HepG2 (cell line): ENCODE results near the gene CFL1. TPM values are rescaled to one million over a fixed set of nuclear protein-coding genes. Genes with fewer than 3 reads are reported as not detected.
A peak's percentile ranks its signal among the peaks of the same experiment; 100 is the strongest.

Experiments
- CSRNP2 ChIP-seq: sonication (generic); formaldehyde crosslinking; conservative IDR thresholded peaks from 2 replicates; pipeline ENCODE4 v1.8.0; 2022; ENCODE audit warnings: low read depth, missing genetic modification reagents
- ELF1 ChIP-seq: sonication (generic); formaldehyde crosslinking; IDR thresholded peaks from 2 replicates; pipeline ENCODE4 v1.4.0; 2020; ENCODE audit warnings: missing genetic modification reagents
- FOXA1 ChIP-seq, 2 experiments: fragments of 450-650 bp in 1 of 2; sonication (generic) in 1 of 2; formaldehyde crosslinking in 1 of 2; IDR thresholded peaks; 2 replicates each; pipeline versions ENCODE4 v1.4.0 to v1.6.1; 2016 to 2020; ENCODE audit warnings: missing genetic modification reagents in 1 of 2
- HOXA5 ChIP-seq: sonication (generic); formaldehyde crosslinking; IDR thresholded peaks from 2 replicates; pipeline ENCODE4 v1.4.0; 2020; ENCODE audit warnings: missing genetic modification reagents
- NFAT5 ChIP-seq: sonication (generic); formaldehyde crosslinking; IDR thresholded peaks from 2 replicates; pipeline ENCODE4 v1.4.0; 2020; ENCODE audit warnings: missing genetic modification reagents
- NFYC ChIP-seq: IDR thresholded peaks from 2 replicates; pipeline ENCODE4 v1.6.1; 2016; ENCODE audit warnings: missing genetic modification reagents, missing compliant biosample characterization
- PTBP1 ChIP-seq: fragments of 200-400 bp; formaldehyde crosslinking; IDR thresholded peaks from 2 replicates; pipeline ENCODE4 v1.6.1; 2018; ENCODE audit warnings: low read length, low read depth; ENCODE audit not compliant: poor library complexity, severe bottlenecking
- ZNF615 ChIP-seq: sonication (generic); formaldehyde crosslinking; IDR thresholded peaks from 2 replicates; pipeline ENCODE4 v1.5.0; 2020; ENCODE audit warnings: mild to moderate bottlenecking, missing genetic modification reagents, borderline replicate concordance
- ZXDC ChIP-seq: sonication (generic); formaldehyde crosslinking; IDR thresholded peaks from 2 replicates; pipeline ENCODE4 v1.5.0; 2020; ENCODE audit warnings: mild to moderate bottlenecking, missing genetic modification reagents
- polyA plus RNA-seq, 8 experiments: library from polyadenylated mRNA; depleted of rRNA in 3 of 8; stranded (reverse) in 7 of 8; unstranded in 1 of 8; fragments of >200 nt; fragmentation: Illumina TruSeq in 4 of 8; extraction: Trizol in 4 of 8; gene quantifications; 2 replicates each; pipeline versions ENCODE4 v1.2.1 to v1.2.3, GENCODE V29; 2011 to 2016; ENCODE audit warnings: low read depth in 4 of 8, missing spikeins in 1 of 8, mixed read lengths in 1 of 8; ENCODE audit not compliant: insufficient read depth in 1 of 8
- total RNA-seq, 5 experiments: library from RNA; depleted of rRNA; stranded (reverse); fragments of >200 nt; fragmentation: Illumina TruSeq; extraction: Trizol; gene quantifications; 2 replicates each; pipeline ENCODE4 v1.2.3, GENCODE V29; 2016; ENCODE audit warnings: low read depth in 1 of 5
- TF ChIP-seq, protein P1 (sequence below): sonication (generic); formaldehyde crosslinking; IDR thresholded peaks from 2 replicates; pipeline ENCODE4 v1.5.1; 2020; ENCODE audit warnings: mild to moderate bottlenecking, missing genetic modification reagents, moderate library complexity
- TF ChIP-seq, protein P2 (sequence below): IDR thresholded peaks from 2 replicates; pipeline ENCODE4 v1.6.1; 2012; ENCODE audit warnings: low read depth, low read length, improper control_type of control experiment

CFL1 gene
- total and polyA plus RNA-seq, 2 of the 13 experiments (the other 11 are each of a cell fraction or from before 2014, with no cell fraction given) = 379 to 383 TPM

DNA sequence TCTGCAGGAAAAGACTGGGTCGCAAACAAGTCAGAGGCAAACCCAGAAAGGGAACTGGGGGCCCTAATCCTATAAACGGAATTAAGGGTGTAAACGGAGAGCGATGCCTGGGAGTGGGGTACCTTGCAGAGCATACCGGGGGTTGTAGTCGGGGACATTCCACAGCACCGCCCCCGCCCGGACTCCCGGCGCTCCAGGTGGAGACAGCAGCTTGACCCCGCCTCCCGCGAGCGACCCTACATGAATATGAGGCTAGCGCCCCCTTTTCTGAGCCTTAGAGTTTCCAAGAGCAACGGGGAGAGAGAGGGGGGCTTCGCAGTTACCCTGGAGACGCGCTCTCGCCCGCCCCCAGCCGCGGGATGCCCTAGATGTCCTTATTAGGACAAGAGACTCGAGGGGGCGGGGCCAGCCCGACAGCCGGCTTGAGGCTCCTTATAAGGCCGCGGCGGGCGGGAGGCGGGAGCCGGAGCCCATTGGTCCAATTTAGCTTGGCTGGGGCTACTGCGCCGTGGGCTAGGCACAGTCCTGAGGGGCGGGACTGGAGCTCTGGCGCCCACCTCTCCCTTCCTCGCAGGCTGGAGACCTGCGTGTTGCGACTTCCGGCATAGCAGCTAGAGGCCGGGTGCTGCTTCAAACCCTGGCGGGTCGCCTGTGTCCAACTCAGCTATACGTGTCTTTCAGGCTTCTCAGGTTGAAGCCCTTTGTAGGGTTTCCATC is 1.3 kb upstream of the CFL1 start (continued):
- TF ChIP-seq, protein P1, sequence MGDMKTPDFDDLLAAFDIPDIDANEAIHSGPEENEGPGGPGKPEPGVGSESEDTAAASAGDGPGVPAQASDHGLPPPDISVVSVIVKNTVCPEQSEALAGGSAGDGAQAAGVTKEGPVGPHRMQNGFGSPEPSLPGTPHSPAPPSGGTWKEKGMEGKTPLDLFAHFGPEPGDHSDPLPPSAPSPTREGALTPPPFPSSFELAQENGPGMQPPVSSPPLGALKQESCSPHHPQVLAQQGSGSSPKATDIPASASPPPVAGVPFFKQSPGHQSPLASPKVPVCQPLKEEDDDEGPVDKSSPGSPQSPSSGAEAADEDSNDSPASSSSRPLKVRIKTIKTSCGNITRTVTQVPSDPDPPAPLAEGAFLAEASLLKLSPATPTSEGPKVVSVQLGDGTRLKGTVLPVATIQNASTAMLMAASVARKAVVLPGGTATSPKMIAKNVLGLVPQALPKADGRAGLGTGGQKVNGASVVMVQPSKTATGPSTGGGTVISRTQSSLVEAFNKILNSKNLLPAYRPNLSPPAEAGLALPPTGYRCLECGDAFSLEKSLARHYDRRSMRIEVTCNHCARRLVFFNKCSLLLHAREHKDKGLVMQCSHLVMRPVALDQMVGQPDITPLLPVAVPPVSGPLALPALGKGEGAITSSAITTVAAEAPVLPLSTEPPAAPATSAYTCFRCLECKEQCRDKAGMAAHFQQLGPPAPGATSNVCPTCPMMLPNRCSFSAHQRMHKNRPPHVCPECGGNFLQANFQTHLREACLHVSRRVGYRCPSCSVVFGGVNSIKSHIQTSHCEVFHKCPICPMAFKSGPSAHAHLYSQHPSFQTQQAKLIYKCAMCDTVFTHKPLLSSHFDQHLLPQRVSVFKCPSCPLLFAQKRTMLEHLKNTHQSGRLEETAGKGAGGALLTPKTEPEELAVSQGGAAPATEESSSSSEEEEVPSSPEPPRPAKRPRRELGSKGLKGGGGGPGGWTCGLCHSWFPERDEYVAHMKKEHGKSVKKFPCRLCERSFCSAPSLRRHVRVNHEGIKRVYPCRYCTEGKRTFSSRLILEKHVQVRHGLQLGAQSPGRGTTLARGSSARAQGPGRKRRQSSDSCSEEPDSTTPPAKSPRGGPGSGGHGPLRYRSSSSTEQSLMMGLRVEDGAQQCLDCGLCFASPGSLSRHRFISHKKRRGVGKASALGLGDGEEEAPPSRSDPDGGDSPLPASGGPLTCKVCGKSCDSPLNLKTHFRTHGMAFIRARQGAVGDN (CRISPR knock-in tag) = peak; percentile 76
- TF ChIP-seq CSRNP2 (CRISPR knock-in tag) (no peak), ZNF615 (CRISPR knock-in tag) (no peak), ZXDC (CRISPR knock-in tag) (no peak), HOXA5 (0 out of 2 replicates have a peak, but pooled peaks have one; percentile 13), FOXA1 (IDR thresholded peaks at IDR 0.05) (no peak), FOXA1 (CRISPR knock-in tag; IDR thresholded peaks at IDR 0.05) (no peak), ELF1 (CRISPR knock-in tag) (peak; percentile 89), NFAT5 (CRISPR knock-in tag) (no peak), NFYC (CRISPR knock-in tag) (peak; percentile 64), PTBP1 (no peak)
- TF ChIP-seq, protein P2, sequence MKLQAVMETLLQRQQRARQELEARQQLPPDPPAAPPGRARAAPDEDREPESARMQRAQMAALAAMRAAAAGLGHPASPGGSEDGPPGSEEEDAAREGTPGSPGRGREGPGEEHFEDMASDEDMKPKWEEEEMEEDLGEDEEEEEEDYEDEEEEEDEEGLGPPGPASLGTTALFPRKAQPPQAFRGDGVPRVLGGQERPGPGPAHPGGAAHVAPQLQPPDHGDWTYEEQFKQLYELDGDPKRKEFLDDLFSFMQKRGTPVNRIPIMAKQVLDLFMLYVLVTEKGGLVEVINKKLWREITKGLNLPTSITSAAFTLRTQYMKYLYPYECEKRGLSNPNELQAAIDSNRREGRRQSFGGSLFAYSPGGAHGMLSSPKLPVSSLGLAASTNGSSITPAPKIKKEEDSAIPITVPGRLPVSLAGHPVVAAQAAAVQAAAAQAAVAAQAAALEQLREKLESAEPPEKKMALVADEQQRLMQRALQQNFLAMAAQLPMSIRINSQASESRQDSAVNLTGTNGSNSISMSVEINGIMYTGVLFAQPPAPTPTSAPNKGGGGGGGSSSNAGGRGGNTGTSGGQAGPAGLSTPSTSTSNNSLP = no peak
